KMS-11 (cell line): Measurements from ENCODE around the gene STT3B.

Source experiments
- H2AFZ ChIP-seq: fragments of 200-600 bp; sonication (generic); 2 replicates; pipeline ENCODE4 v1.6.1; 2016; ENCODE audit warnings: antibody characterized with exemption, mixed run types, low read depth
- H3K27ac ChIP-seq: fragments of 200-600 bp; sonication (generic); 2 replicates; pipeline ENCODE4 v1.6.1; 2016; ENCODE audit warnings: mild to moderate bottlenecking, mixed run types
- H3K27me3 ChIP-seq: fragments of 200-600 bp; sonication (generic); 2 replicates; pipeline ENCODE4 v1.6.1; 2017; ENCODE audit warnings: mild to moderate bottlenecking, low read depth, mixed run types, moderate library complexity; ENCODE audit not compliant: insufficient read depth
- H3K36me3 ChIP-seq: fragments of 200-600 bp; sonication (generic); 2 replicates; pipeline ENCODE4 v1.6.1; 2017; ENCODE audit warnings: mild to moderate bottlenecking, mixed run types; ENCODE audit not compliant: insufficient read depth
- H3K4me1 ChIP-seq: fragments of 200-600 bp; sonication (generic); 2 replicates; pipeline ENCODE4 v1.6.1; 2016; ENCODE audit warnings: mild to moderate bottlenecking, low read depth, mixed run types; ENCODE audit not compliant: poor library complexity, severe bottlenecking
- H3K4me2 ChIP-seq: fragments of 200-600 bp; sonication (generic); 2 replicates; pipeline ENCODE4 v1.7.0; 2016; ENCODE audit warnings: mild to moderate bottlenecking, mixed run types
- H3K4me3 ChIP-seq: fragments of 200-600 bp; sonication (generic); IDR thresholded peaks from 2 replicates; pipeline ENCODE4 v1.6.1; 2017; ENCODE audit warnings: low read depth, low read length, mixed read lengths; ENCODE audit not compliant: insufficient read depth
- H3K79me2 ChIP-seq: fragments of 200-600 bp; sonication (generic); 2 replicates; pipeline ENCODE4 v1.6.1; 2016; ENCODE audit warnings: low read depth, mixed run types; ENCODE audit not compliant: insufficient read depth
- H3K9ac ChIP-seq: fragments of 200-600 bp; sonication (generic); 2 replicates; pipeline ENCODE4 v1.6.1; 2016; ENCODE audit warnings: mild to moderate bottlenecking, mixed run types
- H4K20me1 ChIP-seq: fragments of 200-600 bp; sonication (generic); 2 replicates; pipeline ENCODE4 v1.6.1; 2016; ENCODE audit warnings: mild to moderate bottlenecking, mixed run types; ENCODE audit not compliant: insufficient read depth
- TF ChIP-seq, protein P1 (sequence below): fragments of 200-600 bp; sonication (generic); conservative IDR thresholded peaks from 2 replicates; pipeline ENCODE4 v1.6.1; 2017; ENCODE audit warnings: low read depth, mild to moderate bottlenecking, antibody characterized with exemption, low read length, moderate library complexity, mixed read lengths

Gene STT3B

DNA sequence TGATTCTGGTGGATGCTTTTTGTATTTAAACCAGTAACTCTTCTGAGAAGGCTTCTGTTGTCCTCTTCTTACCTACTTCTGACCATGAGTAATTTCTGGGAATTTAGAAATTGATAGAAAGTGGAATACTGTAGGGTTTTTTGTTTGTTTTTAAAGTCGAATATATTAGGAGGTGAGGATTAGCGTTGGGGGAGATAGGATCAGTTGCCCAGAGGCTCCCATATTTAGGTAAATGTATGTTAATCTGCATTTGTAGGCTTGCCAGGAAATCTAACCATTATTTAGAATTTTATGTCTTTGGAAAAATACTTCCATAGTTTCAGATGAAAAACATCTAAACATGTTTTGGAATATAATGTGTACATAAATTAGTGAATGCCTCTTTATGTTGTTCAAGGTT is 6.1 kb downstream of the STT3B start:
- H3K4me3 ChIP-seq = no peak overlapping the region
- H2AFZ ChIP-seq = no peak overlapping the region
- H3K27me3 ChIP-seq = no peaks in the 10 kb centered on the region
- H3K9ac ChIP-seq = no peak overlapping the region
- no peak overlapping the region for H3K4me2 ChIP-seq
- H4K20me1 ChIP-seq = peaks cover 34% of the 10 kb centered on the region; the same call in 1 of the 2 replicates
- H3K79me2 ChIP-seq = peaks cover 99% of the 10 kb centered on the region
- H3K27ac ChIP-seq = no peak overlapping the region
- TF ChIP-seq, protein P1, sequence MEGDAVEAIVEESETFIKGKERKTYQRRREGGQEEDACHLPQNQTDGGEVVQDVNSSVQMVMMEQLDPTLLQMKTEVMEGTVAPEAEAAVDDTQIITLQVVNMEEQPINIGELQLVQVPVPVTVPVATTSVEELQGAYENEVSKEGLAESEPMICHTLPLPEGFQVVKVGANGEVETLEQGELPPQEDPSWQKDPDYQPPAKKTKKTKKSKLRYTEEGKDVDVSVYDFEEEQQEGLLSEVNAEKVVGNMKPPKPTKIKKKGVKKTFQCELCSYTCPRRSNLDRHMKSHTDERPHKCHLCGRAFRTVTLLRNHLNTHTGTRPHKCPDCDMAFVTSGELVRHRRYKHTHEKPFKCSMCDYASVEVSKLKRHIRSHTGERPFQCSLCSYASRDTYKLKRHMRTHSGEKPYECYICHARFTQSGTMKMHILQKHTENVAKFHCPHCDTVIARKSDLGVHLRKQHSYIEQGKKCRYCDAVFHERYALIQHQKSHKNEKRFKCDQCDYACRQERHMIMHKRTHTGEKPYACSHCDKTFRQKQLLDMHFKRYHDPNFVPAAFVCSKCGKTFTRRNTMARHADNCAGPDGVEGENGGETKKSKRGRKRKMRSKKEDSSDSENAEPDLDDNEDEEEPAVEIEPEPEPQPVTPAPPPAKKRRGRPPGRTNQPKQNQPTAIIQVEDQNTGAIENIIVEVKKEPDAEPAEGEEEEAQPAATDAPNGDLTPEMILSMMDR = no peak
- H3K4me1 ChIP-seq = peaks cover 24% of the 10 kb centered on the region
- no peaks in the 10 kb centered on the region for H3K36me3 ChIP-seq

DNA sequence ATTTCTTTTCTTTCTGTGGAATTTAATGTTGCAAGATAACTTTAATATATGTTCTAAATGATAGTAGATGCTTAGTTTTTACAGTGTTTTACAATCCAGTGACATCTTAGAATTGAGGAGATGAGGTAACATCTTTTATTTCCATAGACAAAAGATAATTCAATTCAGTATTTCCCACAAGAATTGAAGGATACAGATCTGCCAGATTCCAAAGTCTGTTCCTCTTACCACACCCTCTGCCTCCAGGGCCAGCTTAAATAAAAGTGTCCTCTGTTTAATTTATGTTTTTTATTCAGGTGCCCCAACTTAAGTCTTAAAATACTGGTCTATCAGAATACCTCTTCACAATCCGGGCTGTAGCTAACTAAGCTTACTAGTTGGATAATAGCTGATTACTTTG is 6.5 kb downstream of the STT3B start:
- Histone ChIP-seq H3K36me3 (no peaks in the 10 kb centered on the region), H3K4me1 (peaks cover 24% of the 10 kb centered on the region), H3K9ac (no peak overlapping the region), H3K4me2 (no peak overlapping the region), H4K20me1 (peaks cover 31% of the 10 kb centered on the region; the same call in 1 of the 2 replicates), H3K27me3 (no peaks in the 10 kb centered on the region), H3K27ac (no peak overlapping the region), H3K79me2 (peaks cover 99% of the 10 kb centered on the region), H2AFZ (no peak overlapping the region), H3K4me3 (no peak overlapping the region)
- TF ChIP-seq, protein P1 = no peak

DNA sequence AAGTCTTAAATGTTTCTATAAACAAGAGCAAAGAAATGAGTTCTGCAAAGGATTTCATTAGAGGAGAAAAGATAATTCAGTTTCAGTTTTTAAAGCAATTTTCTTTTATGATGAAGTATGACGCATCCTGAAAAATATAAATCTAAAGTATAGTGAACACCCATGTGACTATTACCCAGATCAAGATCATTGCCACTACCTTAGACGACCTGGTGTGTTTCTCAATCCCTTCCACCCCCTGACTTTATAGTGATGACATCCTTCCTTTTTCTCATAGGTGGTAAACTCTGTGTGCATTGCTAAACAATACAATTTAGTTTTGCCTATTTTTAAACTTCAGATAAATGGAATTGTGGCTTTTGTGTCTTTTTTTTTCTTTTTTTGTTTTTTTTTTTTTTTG is 8.4 kb downstream of the STT3B start:
- peaks cover 16% of the 10 kb centered on the region for H3K4me1 ChIP-seq
- H2AFZ ChIP-seq = no peak overlapping the region
- TF ChIP-seq, protein P1 = no peak
- H3K79me2 ChIP-seq = peaks cover 98% of the 10 kb centered on the region
- peaks cover 24% of the 10 kb centered on the region; the same call in 1 of the 2 replicates for H4K20me1 ChIP-seq
- no peaks in the 10 kb centered on the region for H3K27me3 ChIP-seq
- no peaks in the 10 kb centered on the region for H3K36me3 ChIP-seq
- H3K9ac ChIP-seq = no peak overlapping the region
- H3K4me3 ChIP-seq = no peak overlapping the region
- H3K27ac ChIP-seq = no peak overlapping the region
- H3K4me2 ChIP-seq = no peak overlapping the region

DNA sequence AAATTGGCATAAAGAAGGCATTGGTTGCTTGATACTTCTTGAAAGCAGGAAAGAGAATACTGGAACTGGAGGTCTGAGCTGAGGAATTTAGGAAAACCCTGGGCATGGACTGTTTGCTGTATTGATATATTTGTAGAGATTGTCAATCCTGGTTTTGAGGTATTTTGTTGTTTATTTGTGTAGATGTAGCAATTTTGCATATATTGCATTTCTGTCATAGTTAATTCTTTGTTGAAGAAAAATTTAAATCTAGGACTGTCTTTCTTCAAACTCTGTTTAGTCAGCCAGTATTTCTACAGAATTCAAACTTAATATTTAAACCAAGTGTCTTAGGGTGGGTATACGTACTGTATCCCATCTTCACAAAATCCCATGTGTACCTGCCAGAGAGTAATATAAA is 9.5 kb downstream of the STT3B start:
- Histone ChIP-seq H3K27ac (no peak overlapping the region), H3K4me3 (no peak overlapping the region), H3K27me3 (no peaks in the 10 kb centered on the region), H3K79me2 (peaks cover 98% of the 10 kb centered on the region), H4K20me1 (peaks cover 17% of the 10 kb centered on the region; the same call in 1 of the 2 replicates), H3K9ac (no peak overlapping the region), H3K36me3 (no peaks in the 10 kb centered on the region), H3K4me2 (no peak overlapping the region), H3K4me1 (peaks cover 8% of the 10 kb centered on the region), H2AFZ (no peak overlapping the region)
- TF ChIP-seq, protein P1 = no peak
